Inflammatory macrophage (primary cell): ENCODE results near the gene TGFBI.

Experiments
- DNase-seq, 2 donors: peaks; one replicate each; pipeline ENCODE4 v3.0.0-alpha.2; 2020 to 2022

TGFBI gene

DNA sequence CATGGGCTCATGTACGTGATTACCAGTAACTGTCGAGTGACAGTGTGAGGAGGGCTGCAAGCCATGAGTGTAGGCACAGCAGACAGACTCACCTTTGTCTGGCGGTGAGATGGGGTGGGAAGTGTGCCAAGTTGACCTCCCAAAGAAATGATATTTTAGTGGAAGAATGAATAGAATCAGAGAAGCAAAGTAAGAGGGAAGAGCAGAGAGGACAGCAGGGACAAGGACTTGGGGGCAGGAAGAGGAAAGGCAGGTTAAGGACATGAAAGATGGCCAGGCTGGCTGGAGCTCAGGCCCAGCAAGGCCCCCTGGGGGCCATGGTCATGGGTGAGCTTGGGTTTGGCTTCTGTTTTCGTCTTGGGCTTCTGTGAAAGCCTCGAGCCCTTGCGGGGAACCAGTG is 20.2 kb downstream of the TGFBI start:
- no peak for DNase-seq

DNA sequence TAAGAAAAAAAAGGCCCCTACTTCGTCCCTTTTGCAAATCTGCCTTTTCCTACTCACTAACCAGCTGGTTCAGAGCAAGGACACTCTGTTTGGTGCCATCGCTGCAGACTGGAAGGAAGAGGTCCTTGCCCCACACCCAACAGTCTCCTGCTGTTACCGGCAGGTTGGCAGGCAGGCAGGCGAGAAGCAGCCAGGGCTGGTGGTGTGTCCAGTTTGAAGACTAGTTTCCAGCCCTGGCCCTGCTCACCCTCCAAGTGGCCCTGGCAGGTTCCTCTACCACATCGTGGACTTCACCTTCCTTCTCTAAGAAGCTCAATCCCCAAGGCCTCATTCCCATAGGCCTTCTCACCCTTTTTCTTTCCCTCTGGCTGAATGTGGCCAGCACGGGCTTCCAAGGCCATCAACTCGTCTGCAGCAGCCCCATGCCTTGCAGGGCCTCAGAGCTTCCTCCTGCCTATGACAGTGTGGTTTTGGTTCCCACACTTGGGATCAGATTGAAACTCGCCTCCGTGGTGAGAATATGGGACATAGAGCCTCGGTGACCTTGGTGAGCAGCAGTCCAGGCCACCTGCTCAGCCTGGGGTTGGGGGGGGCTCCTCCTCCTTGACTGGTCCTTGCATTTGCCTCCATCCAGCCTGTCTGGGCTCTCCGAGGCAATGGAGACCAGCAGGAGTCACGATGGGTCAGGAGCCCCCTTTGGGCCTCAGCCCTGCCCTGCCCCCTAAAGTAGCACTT is 22.9 kb downstream of the TGFBI start:
- peak in 1 of 2 donors; percentile 39 for DNase-seq

DNA sequence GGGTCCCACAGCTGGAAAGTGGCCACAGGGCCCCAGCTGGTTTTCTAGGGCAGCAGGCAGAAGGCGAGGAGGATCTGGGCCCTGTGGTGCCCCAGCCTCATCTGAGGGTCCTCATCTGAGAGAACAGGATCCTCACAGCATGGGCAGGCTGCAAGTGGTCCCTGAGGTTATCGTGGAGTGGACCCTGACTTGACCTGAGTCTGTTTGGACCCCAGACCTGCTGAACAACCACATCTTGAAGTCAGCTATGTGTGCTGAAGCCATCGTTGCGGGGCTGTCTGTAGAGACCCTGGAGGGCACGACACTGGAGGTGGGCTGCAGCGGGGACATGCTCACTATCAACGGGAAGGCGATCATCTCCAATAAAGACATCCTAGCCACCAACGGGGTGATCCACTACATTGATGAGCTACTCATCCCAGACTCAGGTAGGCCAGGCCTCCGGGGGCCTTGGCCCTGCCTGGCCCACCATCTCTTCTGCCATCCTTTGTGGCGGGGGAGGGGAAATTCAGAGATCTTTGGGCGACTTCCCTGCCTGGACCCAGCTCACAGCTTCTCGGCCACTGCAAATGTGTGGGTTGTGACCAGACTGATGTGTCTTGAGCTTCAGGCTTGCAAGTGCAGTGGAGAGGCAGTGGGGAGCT is 24.0 kb downstream of the TGFBI start:
- DNase-seq, result no peak

DNA sequence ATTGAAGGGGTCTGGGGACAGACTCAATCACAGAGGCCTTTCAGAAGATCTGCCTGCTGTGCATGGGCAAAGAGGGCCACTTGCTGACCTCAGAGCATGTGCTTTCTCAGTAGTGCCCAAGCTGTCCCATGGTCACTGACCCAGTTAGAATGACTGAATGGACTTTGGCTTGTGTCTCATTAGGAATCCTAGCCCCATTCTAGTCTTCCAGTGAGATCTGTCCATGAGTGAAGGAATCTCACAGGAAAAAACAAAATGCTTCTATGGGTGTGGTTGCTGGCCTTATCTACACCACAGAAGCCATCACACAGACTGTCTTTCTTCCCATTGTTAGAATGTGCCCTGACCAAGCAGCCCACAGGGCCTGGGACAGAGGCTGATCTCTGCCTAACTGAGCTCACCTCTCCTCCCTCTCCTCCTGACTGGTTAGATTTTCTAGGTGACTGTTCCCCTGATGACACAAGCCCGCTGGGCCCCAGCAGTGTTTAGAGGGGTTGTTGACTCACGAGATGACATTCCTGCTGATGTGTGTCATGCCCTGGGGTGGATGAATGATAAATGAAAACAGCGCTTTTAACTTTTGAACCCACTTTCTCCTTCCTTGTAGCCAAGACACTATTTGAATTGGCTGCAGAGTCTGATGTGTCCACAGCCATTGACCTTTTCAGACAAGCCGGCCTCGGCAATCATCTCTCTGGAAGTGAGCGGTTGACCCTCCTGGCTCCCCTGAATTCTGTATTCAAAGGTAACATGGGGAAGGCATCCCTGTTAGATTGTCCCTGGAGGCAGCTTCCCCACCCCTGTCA is 24.8 kb downstream of the TGFBI start:
- DNase-seq, result no peak

DNA sequence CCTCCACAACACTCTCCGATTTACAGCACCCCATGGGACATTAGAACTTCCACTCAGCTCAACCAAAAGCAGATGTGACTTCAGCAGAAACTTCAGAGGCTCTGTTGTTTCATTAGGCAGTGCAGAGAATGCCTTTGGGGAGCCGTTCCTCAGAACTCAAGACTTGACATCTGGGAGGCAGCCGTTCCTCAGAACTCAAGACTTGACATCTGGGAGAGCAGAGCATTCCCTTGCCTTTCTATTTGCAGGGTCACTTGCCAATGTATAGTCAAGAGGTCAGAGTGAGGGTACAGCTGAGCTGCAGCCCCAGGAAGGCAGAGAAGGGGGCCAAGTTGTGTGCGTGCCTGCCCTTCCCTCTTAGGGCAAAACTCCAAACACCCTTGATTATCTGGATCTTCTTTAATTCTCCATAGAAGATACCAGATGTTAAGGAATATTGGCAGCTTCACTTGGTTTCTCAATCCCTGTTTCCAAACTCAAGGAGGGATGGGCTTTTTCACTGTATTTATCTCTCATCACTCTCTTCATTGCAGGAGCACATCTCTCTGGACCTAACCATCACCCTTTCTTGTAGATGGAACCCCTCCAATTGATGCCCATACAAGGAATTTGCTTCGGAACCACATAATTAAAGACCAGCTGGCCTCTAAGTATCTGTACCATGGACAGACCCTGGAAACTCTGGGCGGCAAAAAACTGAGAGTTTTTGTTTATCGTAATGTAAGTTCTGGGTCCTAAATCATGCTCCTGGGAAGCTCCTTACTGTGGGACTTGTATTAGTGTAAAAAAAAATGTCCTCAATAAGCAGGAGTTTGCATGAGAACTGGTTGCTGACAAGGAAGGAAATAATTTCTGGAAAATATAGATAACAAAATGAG is 25.6 kb downstream of the TGFBI start:
- no peak for DNase-seq

DNA sequence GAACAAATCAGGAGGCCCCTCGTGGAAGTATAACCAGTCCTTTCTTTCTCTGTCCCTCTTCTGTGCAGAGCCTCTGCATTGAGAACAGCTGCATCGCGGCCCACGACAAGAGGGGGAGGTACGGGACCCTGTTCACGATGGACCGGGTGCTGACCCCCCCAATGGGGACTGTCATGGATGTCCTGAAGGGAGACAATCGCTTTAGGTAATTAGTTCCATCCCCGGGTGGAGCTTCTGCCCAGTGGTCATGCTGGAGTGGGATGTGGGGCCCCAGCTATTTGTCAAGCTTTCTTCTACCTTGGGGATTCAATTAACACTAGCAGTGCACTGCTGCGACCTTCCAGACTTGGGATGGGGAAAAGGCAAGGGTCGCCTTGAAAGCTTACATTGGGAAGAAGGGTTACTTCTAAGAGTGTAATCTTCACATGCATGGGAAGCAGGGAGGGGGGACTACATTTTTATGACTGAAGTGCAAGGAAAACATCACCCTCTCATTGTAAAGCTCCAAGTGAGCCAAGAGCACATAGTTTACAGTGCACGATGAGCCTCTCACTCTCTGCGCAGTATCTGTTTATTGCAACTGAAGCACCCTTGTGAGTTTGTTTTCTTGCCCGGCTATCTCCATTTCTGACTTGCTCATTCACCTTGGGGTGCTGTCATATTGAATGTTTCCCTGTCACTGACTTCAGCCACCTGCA is 27.0 kb downstream of the TGFBI start:
- no peak for DNase-seq

DNA sequence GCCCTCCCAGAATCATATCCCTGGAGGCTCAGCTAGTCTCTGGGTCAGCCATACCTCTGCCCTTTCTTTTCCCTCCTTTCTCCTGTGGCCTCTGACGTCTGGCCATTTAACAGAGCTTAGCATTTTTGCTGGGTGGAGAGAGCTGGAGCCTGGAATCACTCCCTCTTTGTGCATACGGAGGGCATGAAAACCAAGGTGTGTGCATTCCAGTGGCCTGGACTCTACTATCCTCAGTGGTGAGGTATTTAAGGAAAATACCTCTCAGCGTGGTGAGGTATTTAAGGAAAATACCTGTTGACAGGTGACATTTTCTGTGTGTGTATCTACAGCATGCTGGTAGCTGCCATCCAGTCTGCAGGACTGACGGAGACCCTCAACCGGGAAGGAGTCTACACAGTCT is 27.5 kb downstream of the TGFBI start:
- no peak for DNase-seq

DNA sequence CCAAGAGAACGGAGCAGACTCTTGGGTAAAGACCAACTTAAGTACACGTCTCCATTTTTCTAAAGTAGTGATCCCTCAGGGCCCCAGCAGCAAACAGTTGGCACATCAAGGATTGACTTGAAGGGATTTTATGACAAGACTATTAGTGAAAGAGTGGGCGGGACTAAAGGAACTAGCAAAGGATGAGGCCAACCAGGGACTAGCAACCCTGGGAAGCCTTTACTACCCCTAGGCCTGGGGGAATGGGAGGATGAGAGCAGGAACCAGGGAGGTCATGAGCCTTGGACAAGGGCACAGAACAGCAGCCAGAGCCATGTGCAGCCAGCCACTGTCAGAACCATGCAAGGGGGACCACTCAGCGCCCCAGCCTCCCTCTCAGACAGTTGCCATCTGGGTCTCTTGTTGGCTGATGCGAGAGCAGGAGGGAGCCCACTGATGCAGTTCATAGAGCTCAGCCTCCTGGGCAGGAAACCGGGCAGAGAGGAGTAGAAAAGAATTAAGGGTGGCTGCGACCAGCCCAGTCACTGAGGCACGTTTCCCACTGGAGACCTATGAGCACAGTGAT is 28.1 kb downstream of the TGFBI start:
- DNase-seq, result no peak

DNA sequence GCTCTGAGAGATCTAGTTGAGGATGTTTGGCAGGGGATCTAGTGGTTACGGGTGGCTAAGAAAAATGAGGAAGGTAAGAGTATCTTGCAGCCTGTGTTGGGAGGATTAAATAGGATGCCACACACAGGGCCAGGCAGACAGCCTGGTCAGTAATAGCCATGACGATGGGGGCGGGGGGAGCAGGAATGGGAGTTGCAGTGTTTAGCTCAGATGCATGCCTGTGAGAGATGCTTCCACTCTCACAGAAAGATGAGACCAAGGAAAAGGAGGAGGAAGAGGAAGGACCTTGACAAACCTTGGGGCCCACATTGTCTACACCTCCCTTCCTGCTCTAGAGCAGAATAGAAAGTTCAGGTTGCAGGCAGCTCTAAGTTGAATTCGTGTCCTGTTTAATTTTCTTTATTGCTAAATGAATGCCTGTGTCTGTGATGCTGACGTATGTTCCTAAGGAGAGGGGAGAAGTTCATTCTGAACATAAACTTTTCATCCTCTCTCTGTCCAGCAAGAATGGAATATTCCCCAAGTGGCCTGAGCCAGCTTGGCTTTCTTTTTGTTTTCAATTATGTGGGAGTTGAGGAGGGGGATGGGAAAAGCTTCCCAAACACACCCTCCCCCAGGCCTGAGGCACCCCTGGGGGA is 28.7 kb downstream of the TGFBI start:
- no peak for DNase-seq

DNA sequence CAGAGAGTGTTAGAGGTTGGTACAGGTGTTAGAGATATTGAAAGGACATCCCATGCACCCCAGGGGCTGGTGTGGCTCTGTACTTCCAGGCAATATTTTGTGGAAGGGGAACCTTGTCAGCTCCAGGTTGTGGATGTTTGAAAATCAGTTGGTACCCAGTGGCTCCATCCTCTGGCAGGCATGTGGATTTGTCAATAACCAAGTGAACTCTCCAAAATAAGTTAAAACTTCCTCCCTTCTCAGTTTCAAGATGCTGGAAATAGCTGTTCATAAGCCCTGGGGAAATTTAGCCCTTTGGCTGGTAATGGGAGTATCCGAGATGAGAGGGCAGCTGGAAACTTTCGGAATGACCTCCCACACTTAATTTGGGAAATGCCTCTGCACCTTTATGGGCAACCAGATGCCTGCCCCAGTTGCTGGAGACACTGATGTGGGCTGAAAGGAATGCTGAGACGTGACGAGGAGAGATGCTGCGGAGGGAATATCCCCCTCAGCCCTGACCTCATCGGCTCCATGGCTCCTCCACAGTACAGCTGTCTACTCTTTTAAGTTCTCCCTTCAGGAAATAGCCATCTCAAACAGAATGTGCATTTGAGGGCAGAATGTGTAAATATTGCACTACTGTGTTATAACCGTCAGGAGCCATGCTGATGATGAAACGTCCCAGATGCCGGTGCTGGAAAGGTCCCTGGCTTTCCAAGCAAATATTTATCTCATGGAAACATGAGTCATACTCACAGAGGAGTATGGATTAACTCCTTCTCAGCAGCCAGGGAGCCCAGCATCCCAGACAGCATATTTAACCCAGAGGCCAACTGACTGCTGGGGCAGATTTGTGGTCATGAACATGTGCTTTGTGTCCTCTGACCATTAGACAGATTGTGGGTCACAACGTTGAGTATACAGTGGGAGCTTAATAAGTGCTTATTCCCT is 29.5 kb downstream of the TGFBI start:
- DNase-seq, result peak in 1 of 2 donors; percentile 36

DNA sequence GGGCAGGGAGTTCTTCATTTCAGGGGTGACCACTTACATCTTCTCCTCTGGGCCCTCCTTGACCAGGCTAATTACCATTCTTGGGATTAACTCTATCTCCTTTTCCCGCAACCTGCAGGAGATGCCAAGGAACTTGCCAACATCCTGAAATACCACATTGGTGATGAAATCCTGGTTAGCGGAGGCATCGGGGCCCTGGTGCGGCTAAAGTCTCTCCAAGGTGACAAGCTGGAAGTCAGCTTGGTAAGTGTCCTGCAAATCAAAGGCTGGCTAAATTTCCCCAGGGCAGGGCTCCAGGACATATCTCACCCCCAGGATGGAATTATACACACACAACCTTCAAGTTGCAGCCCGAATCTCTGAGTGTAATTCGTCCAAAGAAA is 30.2 kb downstream of the TGFBI start:
- DNase-seq, result no peak

DNA sequence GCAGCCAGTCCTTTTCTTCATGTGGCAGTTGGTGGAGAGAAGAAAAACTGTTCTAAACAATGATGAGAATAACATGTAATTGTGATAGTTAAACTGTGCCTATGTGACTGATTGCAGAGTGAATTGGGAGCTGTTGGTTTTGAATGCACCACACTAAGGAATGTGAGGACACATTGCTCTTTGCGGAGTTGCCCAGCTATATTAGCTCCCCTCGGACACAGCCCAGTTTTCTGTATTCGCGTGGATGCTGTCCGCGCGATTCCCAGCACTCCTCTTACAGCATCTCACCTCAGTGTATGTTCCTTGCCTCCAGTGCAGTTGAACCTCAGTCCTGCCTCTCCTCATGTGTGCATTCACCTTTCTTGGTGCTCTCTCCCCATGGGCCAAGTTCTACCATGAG is 32.2 kb downstream of the TGFBI start:
- DNase-seq, result no peak

DNA sequence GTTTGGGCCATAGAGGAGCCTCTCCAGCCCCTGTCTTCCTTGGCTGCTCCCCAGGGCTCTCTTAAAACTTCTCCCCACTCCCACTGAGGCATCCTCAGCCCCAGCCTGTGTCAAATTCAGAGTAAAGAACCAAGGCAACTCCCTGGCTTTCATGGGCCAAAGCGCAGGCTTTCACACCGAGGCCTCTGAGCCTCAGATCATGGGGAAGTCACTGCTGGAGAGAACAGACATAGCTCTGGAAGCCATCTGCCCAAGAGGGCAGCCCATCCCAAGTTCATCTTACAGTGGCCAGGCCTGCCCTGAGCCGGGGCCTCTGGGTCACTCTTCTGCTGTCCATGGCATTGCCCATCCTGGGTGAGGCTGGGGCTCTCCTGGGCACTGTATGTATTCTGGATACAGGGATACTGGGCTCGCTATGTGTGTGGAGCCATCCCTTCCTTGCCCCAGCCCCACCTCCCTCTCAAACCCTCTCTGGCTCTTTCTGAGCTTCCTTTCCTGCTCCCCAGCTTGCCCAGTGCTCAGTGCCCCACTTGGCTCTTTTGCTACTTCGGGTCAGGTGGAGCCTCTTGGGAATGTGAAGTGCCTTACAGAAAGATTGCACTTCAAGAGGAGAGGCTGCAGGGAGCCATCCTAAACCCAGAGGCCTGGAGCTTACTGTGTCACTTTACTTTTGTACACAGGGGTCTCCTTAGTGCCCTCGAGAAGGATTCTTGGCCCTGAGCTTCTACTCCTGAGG is 33.0 kb downstream of the TGFBI start:
- no peak for DNase-seq

DNA sequence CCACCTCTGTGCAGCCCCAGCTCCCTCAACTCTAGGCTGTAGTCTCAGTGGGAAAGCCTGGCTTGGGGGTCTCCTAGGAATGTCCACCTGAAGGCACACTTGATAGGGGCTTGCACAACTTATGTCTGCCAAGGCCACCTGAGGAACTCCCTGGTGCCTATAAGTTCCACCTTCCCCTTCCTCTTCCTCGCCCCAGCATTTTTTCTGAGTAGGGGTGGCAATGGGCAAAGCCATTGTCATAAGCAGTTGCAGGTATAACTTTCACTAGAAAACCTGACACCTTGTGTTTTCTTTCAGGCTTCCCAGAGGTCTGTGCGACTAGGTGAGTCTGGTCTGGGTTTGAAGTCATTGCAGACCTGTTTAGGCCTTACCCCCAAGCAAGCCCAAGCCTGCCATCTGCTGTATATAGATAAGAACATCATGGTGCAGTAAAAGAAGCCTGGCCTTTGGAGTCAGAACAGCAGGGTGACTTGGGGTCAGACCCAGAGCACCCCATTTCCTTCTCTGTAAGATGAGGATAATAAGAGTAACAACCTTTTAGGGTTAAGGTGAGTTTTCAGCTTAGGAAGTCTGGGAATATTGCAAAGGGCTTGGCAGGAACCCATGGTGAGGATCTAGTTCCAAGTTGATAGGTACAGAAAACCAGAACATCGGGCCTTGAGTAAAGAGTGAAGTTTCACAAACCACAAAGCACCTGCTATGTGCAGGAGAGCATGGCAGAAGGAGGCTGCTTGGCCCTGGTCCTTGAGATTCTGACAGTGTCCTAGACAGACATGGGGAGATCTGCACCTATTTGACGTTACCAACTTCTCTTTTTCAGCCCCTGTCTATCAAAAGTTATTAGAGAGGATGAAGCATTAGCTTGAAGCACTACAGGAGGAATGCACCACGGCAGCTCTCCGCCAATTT is 33.8 kb downstream of the TGFBI start:
- DNase-seq, result peak; percentile 28 to 53

DNA sequence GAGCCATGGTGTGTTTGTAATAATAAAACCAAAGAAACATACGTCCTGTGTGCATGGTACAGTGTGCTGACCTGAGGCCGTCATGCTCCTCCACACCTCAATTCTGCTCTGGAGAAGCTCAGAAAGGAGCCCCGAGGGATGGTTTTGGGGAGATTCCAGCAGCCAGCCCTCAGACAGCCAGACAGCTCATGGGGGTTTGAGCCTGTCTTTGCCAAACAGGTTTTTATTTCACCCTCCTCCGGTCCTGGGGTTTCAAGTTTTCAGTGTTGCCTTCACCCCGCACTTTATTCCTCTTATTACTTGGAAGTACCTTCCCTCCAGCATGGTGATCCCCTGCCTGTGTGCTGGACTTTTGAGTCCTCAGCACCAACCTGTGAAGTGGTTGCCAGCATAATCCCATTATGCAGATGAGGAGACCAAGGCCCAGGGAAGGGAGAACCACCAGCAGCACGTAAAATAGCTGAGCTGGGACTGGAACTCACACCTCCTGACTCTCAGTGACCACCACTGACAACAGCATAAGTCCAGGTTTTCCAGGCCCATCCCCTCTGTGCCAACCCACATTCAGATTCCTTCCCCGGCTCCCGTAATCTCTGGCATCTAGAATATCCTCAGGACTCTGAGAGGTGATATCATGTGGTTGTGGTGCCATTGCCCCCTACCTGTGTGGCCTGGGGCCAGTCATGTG is 35.1 kb downstream of the TGFBI start:
- DNase-seq, result no peak

DNA sequence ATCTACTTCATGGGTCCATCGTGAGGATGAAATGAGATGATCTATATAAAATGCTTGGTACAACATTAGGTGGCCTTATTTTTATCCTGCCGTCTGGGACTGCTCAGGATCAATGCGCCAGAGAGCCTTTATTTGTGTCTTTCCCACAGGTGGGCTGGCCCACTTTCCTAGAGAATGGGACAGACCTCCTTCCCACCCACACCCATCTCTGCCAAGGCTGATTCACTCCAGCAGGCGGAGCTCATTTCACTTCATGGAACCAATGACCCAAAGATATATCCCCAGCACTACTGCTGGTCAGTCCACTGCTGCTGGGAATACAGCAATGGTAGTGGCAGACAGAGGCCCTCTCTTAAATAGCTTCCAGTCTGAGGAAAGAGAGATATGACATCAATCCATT is 35.7 kb downstream of the TGFBI start:
- no peak for DNase-seq

DNA sequence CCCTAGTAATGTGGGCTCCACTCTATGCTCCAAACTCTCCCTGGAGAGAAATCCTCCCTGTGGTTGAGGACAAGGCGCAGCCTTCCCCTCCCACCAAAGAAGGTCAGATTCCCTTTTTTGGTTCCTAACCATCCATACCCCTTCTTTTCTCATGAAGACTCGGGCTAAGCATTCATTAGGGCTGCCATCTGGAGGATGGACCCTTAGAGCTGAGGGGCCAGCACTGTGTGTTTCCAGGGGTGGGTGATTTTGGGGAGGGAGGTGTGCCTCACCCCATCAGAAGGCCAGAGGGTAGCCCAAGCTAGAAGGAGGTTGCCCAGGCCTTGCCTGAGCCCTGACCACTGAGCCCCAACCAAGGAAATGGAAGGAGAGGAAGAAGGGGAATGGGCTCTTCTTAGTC is 36.8 kb downstream of the TGFBI start:
- DNase-seq, result no peak
